Sigmoid colon (tissue), 7 donors: ENCODE measurements around the gene RBM4B. TPM values are rescaled to one million over a fixed set of nuclear protein-coding genes. Genes with fewer than 3 reads are reported as not detected.

Experiments
- DNase-seq: peaks from one replicate; pipeline ENCODE4 v3.0.0-alpha.2; 2019
- H3K27ac ChIP-seq, 4 donors: fragments of 200-600 bp; sonication (generic); one replicate each; pipeline ENCODE4 v1.5.1; 2016 to 2019; ENCODE audit warnings: mild to moderate bottlenecking in 1 of 4
- H3K27me3 ChIP-seq, 3 donors: fragments of 200-600 bp; sonication (generic); one replicate each; pipeline ENCODE4 v1.5.1; 2019; ENCODE audit warnings: mild to moderate bottlenecking in 1 of 3
- H3K36me3 ChIP-seq, 4 donors: fragments of 200-600 bp; sonication (generic); one replicate each; pipeline ENCODE4 v1.5.1; 2016 to 2019
- H3K4me1 ChIP-seq, 4 donors: fragments of 200-600 bp; sonication (generic); one replicate each; pipeline ENCODE4 v1.5.1; 2017 to 2019
- H3K4me3 ChIP-seq, 4 donors: fragments of 200-600 bp; sonication (generic); one replicate each; pipeline ENCODE4 v1.5.1; 2017 to 2019; ENCODE audit warnings: mild to moderate bottlenecking in 2 of 4, moderate library complexity in 1 of 4
- H3K9me3 ChIP-seq, 4 donors: fragments of 200-600 bp in 3 of 4; sonication (generic) in 3 of 4; one replicate each; pipeline versions ENCODE4 v1.5.1 to v1.6.1; 2013 to 2019
- CTCF ChIP-seq, 4 experiments: fragments of 450-650 bp in 3 of 4; fragments of 200-600 bp in 1 of 4; IDR thresholded peaks; one replicate each; pipeline ENCODE4 v1.5.1; 2016 to 2019; ENCODE audit warnings: antibody characterized with exemption in 4 of 4, mild to moderate bottlenecking in 3 of 4, moderate library complexity in 2 of 4
- EP300 ChIP-seq, 4 donors: sonication (generic); formaldehyde crosslinking; IDR thresholded peaks; one replicate each; pipeline ENCODE4 v1.6.1; 2017; ENCODE audit warnings: antibody characterized with exemption in 4 of 4
- POLR2A ChIP-seq, 2 donors: fragments of 450-650 bp; IDR thresholded peaks; one replicate each; pipeline ENCODE4 v1.6.1; 2016; ENCODE audit warnings: antibody characterized with exemption in 2 of 2, mild to moderate bottlenecking in 2 of 2, moderate library complexity in 2 of 2
- POLR2AphosphoS5 ChIP-seq, 4 donors: sonication (generic); formaldehyde crosslinking; IDR thresholded peaks; one replicate each; pipeline ENCODE4 v1.6.1; 2017; ENCODE audit warnings: antibody characterized with exemption in 4 of 4
- WGBS, 2 donors: extraction: QIAGEN DNeasy Blood & Tissue Kit; methylation state at CpG; one replicate each; pipeline ENCODE4 v1.1.7; 2013; 5-methylcytosine and 5-hydroxymethylcytosine counted together
- intact Hi-C: fragments of 100-400 bp; cut with DNase I; formaldehyde crosslinking; loops from one replicate; pipeline ENCODE4 v1.15.1; 2023
- polyA plus RNA-seq, 3 donors: library from polyadenylated mRNA; stranded (reverse); fragments of 200-250 nt; gene quantifications; one replicate each; pipeline ENCODE4 v1.2.3, GENCODE V29; 2013
- total RNA-seq, 4 donors: library from RNA; depleted of rRNA; stranded (reverse); fragments of >200 nt; gene quantifications; one replicate each; pipeline ENCODE4 v1.1.0, GENCODE V29; 2016
- donor health status: healthy with polysubstance abuse.
- donor health status: Bipolar disorder and iron deficiency.
- donor health status: healthy.

RBM4B gene
- total and polyA plus RNA-seq, 7 donors, result 6.6 to 30.7 (median 14.0) TPM

- H3K27me3 ChIP-seq, result no peaks in the 10 kb centered on the region
- H3K9me3 ChIP-seq, result no peaks in the 10 kb centered on the region
- WGBS, 2 donors, result 6% methylated on average over 27 of the region's 27 CpGs
- peaks cover 0 to 76% (median 67%) of the 10 kb centered on the region in 4 donors for H3K4me1 ChIP-seq
- H3K4me3 ChIP-seq, result peak overlapping the region; percentile 58 to 77 (median 74)
- H3K36me3 ChIP-seq, result peaks cover 8 to 45% (median 18%) of the 10 kb centered on the region in 4 donors
- no peak for TF ChIP-seq POLR2A (IDR thresholded peaks at IDR 0.05)
- no peak for TF ChIP-seq EP300 (IDR thresholded peaks at IDR 0.05)
- no peak for TF ChIP-seq POLR2AphosphoS5 (IDR thresholded peaks at IDR 0.05)
- no peak for TF ChIP-seq CTCF (IDR thresholded peaks at IDR 0.05)
- H3K27ac ChIP-seq, result peak overlapping the region; percentile 89 to 92 (median 92)
- intact Hi-C loops, result loop anchor here (2.0 kb wide), 2 partner anchors 20 to 40 kb away; no protein-coding TSS in a partner anchor
- DNase-seq, result peak; percentile 70
These were observed 38.4 kb downstream of the RBM4B start for GRCh38 chr11:66639066-66639813.

DNA sequence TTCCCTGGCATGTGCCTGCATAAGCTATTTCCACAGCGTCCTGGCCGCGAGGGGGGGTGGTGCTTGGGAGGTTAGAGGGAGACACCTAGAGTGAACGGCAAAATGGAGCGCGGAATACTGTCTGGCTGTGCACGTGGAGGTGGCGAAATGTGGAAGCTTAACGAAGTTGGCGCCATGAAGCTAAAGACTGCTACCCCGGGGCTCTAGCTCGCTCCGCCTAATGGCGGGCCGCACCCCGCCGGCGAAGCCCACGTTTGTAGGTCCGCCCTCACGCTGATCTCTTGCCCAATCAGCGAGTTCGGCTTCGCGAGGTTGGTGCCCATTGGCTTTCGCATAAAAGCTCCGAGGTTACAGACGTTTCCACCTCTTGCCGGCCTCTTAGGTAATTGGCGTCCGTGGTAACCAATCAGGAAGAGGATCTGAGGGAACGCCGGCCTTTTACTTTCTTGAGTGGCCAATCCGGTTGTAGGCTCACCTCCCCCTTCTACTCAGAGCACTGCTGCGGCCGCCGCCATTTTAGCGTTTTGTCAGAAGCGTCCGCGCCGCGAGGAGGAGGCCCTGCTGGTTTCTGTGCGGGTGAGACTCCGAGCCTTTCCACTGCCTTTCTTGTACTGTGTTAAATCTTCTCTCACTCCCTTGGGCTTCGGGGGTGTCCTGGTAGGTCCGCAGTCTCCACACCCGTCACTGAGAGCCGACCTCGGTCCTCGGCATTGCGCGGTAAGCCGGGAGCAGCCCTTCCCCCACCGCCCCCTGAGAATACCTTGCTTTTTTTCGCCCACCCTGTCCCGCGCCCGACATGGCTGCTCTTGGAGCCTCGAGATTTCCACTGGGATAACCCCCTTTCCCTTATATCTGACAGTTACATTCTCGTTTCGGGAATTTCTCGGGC lies 39.3 kb downstream of the RBM4B start, which contains the start of gene RBM4:
Gene RBM4 (plus strand): TSS at position 527 of the 889 bp plus-strand sequence. CDS start 1,009 bp downstream, outside the sequence.
- Histone ChIP-seq H3K36me3 (peaks cover 2 to 38% (median 10%) of the 10 kb centered on the region in 4 donors), H3K9me3 (no peaks in the 10 kb centered on the region), H3K27me3 (no peaks in the 10 kb centered on the region), H3K4me1 (peaks cover 0 to 71% (median 59%) of the 10 kb centered on the region in 4 donors), H3K4me3 (peak within 1 kb of the TSS; percentile 58 to 77 (median 74)), H3K27ac (peak within 1 kb of the TSS; percentile 89 to 92 (median 92))
- 0% methylated on average over 63 of the region's 63 CpGs for WGBS, 2 donors
- intact Hi-C loops, result loop anchor here (2.0 kb wide), 2 partner anchors 20 to 40 kb away; no protein-coding TSS in a partner anchor
- peak; percentile 100 for DNase-seq
- TF ChIP-seq POLR2A (IDR thresholded peaks at IDR 0.05), result peak; percentile 89 to 93
- TF ChIP-seq EP300 (IDR thresholded peaks at IDR 0.05), result no peak
- TF ChIP-seq CTCF (IDR thresholded peaks at IDR 0.05), result no peak
- TF ChIP-seq POLR2AphosphoS5 (IDR thresholded peaks at IDR 0.05), result peak; percentile 94 to 98 (median 97)

DNA sequence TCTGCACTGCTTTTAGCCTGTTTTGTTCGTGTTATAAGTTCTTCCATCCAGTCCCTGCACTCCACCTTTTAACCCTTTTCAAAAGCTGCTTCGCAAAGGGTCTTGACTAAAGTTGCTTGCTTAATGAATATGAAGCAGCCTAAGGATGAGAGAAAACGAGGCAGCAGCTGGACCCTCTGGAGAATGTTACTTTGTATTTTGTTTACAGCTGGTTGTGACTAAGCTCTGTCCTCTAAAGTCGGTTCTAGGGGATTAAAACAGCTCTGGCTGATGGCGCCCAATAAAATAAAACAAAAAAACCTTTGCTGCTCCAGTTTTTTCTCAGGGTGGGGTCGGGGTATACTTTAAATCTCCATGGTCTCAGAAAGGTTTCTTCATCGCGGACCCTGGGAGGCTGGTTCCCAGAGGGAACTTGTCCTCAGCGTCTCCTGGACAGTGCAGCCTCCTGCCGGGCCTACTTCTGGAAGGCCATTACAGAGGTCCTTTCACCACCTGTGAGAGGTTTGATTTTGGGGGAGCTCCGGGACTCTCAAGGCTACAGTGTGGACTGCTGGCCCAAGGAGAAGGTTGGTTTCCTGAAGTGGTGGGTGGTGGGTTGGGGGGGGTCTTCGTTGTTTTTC lies 40.0 kb downstream of the RBM4B start:
- Histone ChIP-seq H3K27me3 (no peaks in the 10 kb centered on the region), H3K9me3 (no peaks in the 10 kb centered on the region), H3K4me1 (peaks cover 0 to 65% (median 58%) of the 10 kb centered on the region in 4 donors), H3K27ac (peak overlapping the region; percentile 89 to 92 (median 92)), H3K36me3 (peaks cover 0 to 36% (median 6%) of the 10 kb centered on the region in 4 donors), H3K4me3 (peak overlapping the region; percentile 58 to 77 (median 74))
- 48 to 53% methylated on average over 12 of the region's 12 CpGs for WGBS, 2 donors
- intact Hi-C loops, result loop anchor here (2.0 kb wide), 2 partner anchors 19 to 41 kb away; no protein-coding TSS in a partner anchor
- TF ChIP-seq POLR2A (IDR thresholded peaks at IDR 0.05) (no peak), CTCF (IDR thresholded peaks at IDR 0.05) (peak in 1 of 4 experiments; percentile 17)
- DNase-seq, result peak; percentile 69

GRCh38 chr11:66636411-66636810 lies 41.3 kb downstream of the RBM4B start:
- Histone ChIP-seq H3K27ac (no peak overlapping the region), H3K9me3 (no peaks in the 10 kb centered on the region), H3K4me1 (peaks cover 0 to 60% (median 58%) of the 10 kb centered on the region in 4 donors), H3K4me3 (no peak overlapping the region), H3K27me3 (no peaks in the 10 kb centered on the region), H3K36me3 (peaks cover 0 to 23% (median 6%) of the 10 kb centered on the region in 4 donors)
- DNase-seq, result no peak
- no peak for TF ChIP-seq POLR2A (IDR thresholded peaks at IDR 0.05)
- TF ChIP-seq POLR2AphosphoS5 (IDR thresholded peaks at IDR 0.05), result no peak
- no peak for TF ChIP-seq CTCF (IDR thresholded peaks at IDR 0.05)
- no peak for TF ChIP-seq EP300 (IDR thresholded peaks at IDR 0.05)
- intact Hi-C loops, result no loop called here
- 83 to 88% methylated on average over 3 of the region's 3 CpGs for WGBS, 2 donors
